K562 (cell line): Measurements from ENCODE around the gene MTFR2. TPM values are rescaled to one million over a fixed set of nuclear protein-coding genes. Genes with fewer than 3 reads are reported as not detected.

Source experiments
- E2F1 ChIP-seq: sonication (generic); formaldehyde crosslinking; IDR thresholded peaks from 2 replicates; pipeline ENCODE4 v1.8.1; 2023; ENCODE audit warnings: mild to moderate bottlenecking, missing genetic modification reagents, moderate library complexity
- E2F4 ChIP-seq: sonication (generic); formaldehyde crosslinking; IDR thresholded peaks from 2 replicates; pipeline ENCODE4 v1.8.0; 2022; ENCODE audit warnings: mild to moderate bottlenecking, low read depth, missing genetic modification reagents
- EGR1 ChIP-seq: fragments of 450-650 bp; conservative IDR thresholded peaks from 2 replicates; pipeline ENCODE4 v1.6.1; 2017; ENCODE audit warnings: mild to moderate bottlenecking
- EP300 ChIP-seq: IDR thresholded peaks from 2 replicates; pipeline ENCODE4 v1.6.1; 2012; ENCODE audit warnings: low read length, improper control_type of control experiment
- FOXO4 ChIP-seq: fragments of 450-650 bp; formaldehyde crosslinking; IDR thresholded peaks from 2 replicates; pipeline ENCODE4 v1.4.0; 2020; ENCODE audit warnings: mild to moderate bottlenecking, moderate library complexity
- HDAC2 ChIP-seq: fragments of 450-650 bp; IDR thresholded peaks from 2 replicates; pipeline ENCODE4 v1.6.1; 2016; ENCODE audit warnings: mild to moderate bottlenecking
- POU5F1 ChIP-seq: fragments of 150-350 bp; IDR thresholded peaks from 2 replicates; pipeline ENCODE4 v1.6.1; 2014; ENCODE audit warnings: borderline replicate concordance, low read length, low read depth, mild to moderate bottlenecking; ENCODE audit not compliant: partially characterized antibody
- RBFOX2 ChIP-seq: fragments of 200-400 bp; formaldehyde crosslinking; IDR thresholded peaks from 2 replicates; pipeline ENCODE4 v1.6.1; 2017; ENCODE audit warnings: low read depth, mild to moderate bottlenecking, low read length, moderate library complexity
- RFX5 ChIP-seq: IDR thresholded peaks from 2 replicates; pipeline ENCODE4 v1.6.1; 2011; ENCODE audit warnings: low read depth, mild to moderate bottlenecking, improper control_type of control experiment, low read length
- SMARCE1 ChIP-seq: fragments of 450-650 bp; IDR thresholded peaks from 2 replicates; pipeline ENCODE4 v1.7.1; 2016; ENCODE audit warnings: mild to moderate bottlenecking
- STAT5B ChIP-seq: fragments of 250-450 bp; sonication (Bioruptor Pico); IDR thresholded peaks from 2 replicates; pipeline ENCODE4 v1.8.0; 2021; ENCODE audit warnings: mild to moderate bottlenecking, inconsistent platforms
- TEAD4 ChIP-seq, 2 experiments: sonication (generic) in 1 of 2; formaldehyde crosslinking in 1 of 2; IDR thresholded peaks; 2 replicates each; pipeline versions ENCODE4 v1.6.1 to v1.8.0; 2012 to 2022; ENCODE audit warnings: borderline replicate concordance in 1 of 2, inconsistent platforms in 1 of 2, low read length in 1 of 2, mild to moderate bottlenecking in 1 of 2, missing genetic modification reagents in 1 of 2
- ZNF175 ChIP-seq: fragments of 200-800 bp; sonication (Bioruptor generic); IDR thresholded peaks from 2 replicates; pipeline ENCODE4 v1.6.1; 2016; ENCODE audit warnings: low read depth, mild to moderate bottlenecking, missing genetic modification characterization, missing compliant biosample characterization
- ZNF280A ChIP-seq: fragments of 450-650 bp; IDR thresholded peaks from 2 replicates; pipeline ENCODE4 v1.6.1; 2018; ENCODE audit warnings: mild to moderate bottlenecking, low read depth; ENCODE audit not compliant: partially characterized antibody
- ZNF589 ChIP-seq: fragments of 200-800 bp; sonication (Bioruptor generic); IDR thresholded peaks from 2 replicates; pipeline ENCODE4 v1.6.1; 2016; ENCODE audit warnings: low read depth, missing genetic modification characterization, missing compliant biosample characterization
- ZNF592 ChIP-seq: fragments of 450-650 bp; IDR thresholded peaks from 2 replicates; pipeline ENCODE4 v1.6.1; 2017; ENCODE audit warnings: antibody characterized with exemption, mild to moderate bottlenecking
- ZNF780A ChIP-seq: fragments of 250-450 bp; sonication (Bioruptor Pico); IDR thresholded peaks from 2 replicates; pipeline ENCODE4 v1.5.0; 2021; ENCODE audit warnings: mild to moderate bottlenecking
- polyA plus RNA-seq, 8 experiments: library from polyadenylated mRNA; depleted of rRNA in 4 of 8; stranded (reverse) in 5 of 8; unstranded in 3 of 8; fragments of >200 nt; fragmentation: Nextera tagmentation in 2 of 8; fragmentation: Illumina TruSeq in 1 of 8; extraction: Ambion mirVana in 2 of 8; extraction: Trizol in 1 of 8; gene quantifications; 2 replicates each; pipeline versions ENCODE4 v1.2.1 to v1.2.3, GENCODE V29; 2011 to 2014; ENCODE audit warnings: inconsistent platforms in 1 of 8, missing spikeins in 1 of 8
- total RNA-seq, 7 experiments: library from RNA; depleted of rRNA in 6 of 7; stranded (reverse); fragments of >200 nt in 6 of 7; fragmentation: Illumina TruSeq in 2 of 7; extraction: Trizol in 2 of 7; gene quantifications; 2 replicates each; pipeline versions ENCODE4 v1.2.1 to v1.2.3, GENCODE V29; 2011 to 2021; ENCODE audit warnings: low replicate concordance in 1 of 7

The MTFR2 gene
- total and polyA plus RNA-seq, 9 of the 15 experiments (the other 6 are each of a cell fraction or from before 2014, with no cell fraction given): 10.1 to 63.3 (median 45.9) TPM

GRCh38 chr6:136288566-136289326, 38.6 kb upstream of the MTFR2 start (continued):
- TF ChIP-seq TEAD4 (IDR thresholded peaks at IDR 0.05; ENCODE audit: low read length): no peak
- TF ChIP-seq TEAD4 (CRISPR knock-in tag; IDR thresholded peaks at IDR 0.05; ENCODE audit: borderline replicate concordance): 0 out of 2 replicates have a peak, but pooled peaks have one; percentile 60
- no peak for TF ChIP-seq FOXO4 (CRISPR knock-in tag)
- peak; percentile 17; the same call in 1 of the 2 replicates for TF ChIP-seq ZNF175 (CRISPR knock-in tag)
- TF ChIP-seq RFX5: peak; percentile 7; the same call in 1 of the 2 replicates
- no peak for TF ChIP-seq EP300
- TF ChIP-seq SMARCE1: 0 out of 2 replicates have a peak, but pooled peaks have one; percentile 10
- peak; percentile 78 for TF ChIP-seq E2F4
- 0 out of 2 replicates have a peak, but pooled peaks have one; percentile 45 for TF ChIP-seq HDAC2
- no peak for TF ChIP-seq ZNF592
- no peak for TF ChIP-seq E2F1 (CRISPR knock-in tag)
- no peak for TF ChIP-seq RBFOX2
- TF ChIP-seq POU5F1: no peak
- TF ChIP-seq EGR1: no peak
- no peak for TF ChIP-seq ZNF589 (CRISPR knock-in tag)
- no peak for TF ChIP-seq ZNF780A (CRISPR knock-in tag)
- no peak for TF ChIP-seq STAT5B
- TF ChIP-seq ZNF280A: no peak
